NCI-H460 (cell line): ENCODE measurements around the gene CMC4. TPM values are rescaled to one million over a fixed set of nuclear protein-coding genes. Genes with fewer than 3 reads are reported as not detected.
A peak's percentile ranks its signal among the peaks of the same experiment; 100 is the strongest.

ENCODE experiments used
- DNase-seq: peaks from one replicate; pipeline ENCODE4 v3.0.0-alpha.2; 2016; ENCODE audit warnings: low read depth; ENCODE audit errors: extremely low read depth
- total RNA-seq: library from RNA; depleted of rRNA; stranded (reverse); fragments of >200 nt; shearing (Covaris generic); gene quantifications from 2 replicates; pipeline ENCODE4 v1.2.3, GENCODE V29; 2014

Gene CMC4
- total RNA-seq, 1 experiment from 2014 or later = 28.1 TPM

DNA sequence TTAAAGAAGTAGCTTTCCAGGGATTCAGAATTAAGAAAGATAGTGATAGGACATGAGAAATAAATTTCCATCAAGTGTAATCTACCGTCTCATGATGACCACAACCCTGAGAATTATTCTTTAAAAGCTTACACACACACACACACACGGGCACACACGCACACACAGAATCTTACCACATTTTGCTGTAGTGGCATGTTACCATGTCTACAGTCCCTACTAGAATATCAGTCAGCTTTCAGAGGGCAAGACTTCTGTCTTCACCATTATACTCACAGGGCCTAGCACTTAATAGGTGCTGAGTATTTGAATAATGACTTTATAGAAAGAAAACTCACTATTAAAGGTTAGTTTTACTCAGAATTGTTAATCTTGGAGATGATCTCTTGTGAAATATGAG is 15.4 kb downstream of the CMC4 start:
- DNase-seq = no peak

DNA sequence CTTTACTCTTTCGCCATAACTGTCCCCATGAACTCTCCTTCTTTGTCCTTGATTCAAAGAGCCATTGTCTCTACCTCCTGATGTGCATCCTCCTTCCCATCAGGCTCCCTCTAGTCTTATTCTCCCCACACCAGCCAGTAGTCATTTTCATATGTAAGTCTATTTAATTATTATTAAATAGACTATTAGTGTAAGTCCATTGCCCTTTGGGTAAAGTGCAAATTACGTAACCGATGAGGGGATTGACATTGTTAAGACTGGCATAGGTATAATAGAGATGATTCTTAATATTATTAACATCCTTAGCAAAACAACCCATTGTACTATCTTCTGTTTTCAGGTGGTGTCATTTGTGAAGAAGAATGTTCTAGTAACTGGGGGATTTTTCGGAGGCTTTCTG is 16.7 kb downstream of the CMC4 start:
- DNase-seq = no peak

DNA sequence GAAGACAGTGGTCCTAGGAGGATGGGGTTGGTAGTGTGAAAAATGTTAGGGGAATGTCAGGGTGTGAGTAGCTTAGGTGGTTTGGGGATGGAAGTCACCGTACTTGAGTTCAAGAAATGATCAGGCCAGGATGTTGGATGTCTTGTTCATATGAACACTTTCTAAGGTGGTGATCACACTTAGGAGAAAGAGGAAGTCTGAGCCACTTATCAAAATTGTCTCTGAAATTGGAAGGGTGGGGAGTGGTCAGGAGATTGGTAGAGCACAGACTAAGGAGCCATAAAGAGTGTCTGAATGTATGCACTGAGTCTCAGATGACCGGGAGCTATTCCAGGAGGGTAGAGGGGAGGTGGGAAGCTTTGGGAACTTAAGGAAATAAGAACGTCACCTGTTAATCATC is 17.3 kb downstream of the CMC4 start:
- no peak for DNase-seq

DNA sequence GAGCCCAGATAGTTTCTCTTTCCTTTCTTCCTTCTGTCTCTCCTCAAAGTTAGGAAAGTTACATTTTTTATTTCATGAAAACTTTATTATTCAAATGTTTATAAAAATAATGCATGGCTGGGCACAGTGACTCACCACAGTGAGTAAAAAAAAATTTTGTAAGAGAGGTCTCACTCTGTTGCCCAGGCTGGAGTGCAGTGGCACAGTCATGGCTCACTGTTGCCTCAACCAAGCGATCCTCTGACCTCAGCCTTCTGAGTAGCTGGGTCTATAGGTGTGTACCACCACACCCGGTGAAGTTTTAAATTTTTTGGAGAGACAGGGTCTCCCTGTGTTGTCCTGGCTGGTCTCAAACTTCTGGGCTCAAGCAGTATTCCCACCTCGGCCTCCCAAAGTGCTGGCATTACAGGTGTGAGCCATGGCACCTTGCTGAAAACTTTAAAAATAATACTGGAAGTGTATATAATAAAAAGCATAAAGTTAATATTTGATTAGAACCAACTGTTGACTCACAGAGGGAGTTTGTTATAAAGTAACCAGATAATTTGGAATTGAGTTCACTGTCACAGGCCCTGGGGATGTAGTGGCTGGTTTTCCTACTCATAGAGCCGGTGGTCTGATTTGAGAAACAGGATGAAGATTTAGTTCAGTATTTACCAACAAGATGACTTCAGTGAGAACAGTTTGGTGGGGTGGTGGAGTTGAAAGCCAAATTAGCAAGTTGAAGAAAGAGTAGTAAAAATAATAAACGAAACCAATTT is 18.0 kb downstream of the CMC4 start:
- DNase-seq = no peak

DNA sequence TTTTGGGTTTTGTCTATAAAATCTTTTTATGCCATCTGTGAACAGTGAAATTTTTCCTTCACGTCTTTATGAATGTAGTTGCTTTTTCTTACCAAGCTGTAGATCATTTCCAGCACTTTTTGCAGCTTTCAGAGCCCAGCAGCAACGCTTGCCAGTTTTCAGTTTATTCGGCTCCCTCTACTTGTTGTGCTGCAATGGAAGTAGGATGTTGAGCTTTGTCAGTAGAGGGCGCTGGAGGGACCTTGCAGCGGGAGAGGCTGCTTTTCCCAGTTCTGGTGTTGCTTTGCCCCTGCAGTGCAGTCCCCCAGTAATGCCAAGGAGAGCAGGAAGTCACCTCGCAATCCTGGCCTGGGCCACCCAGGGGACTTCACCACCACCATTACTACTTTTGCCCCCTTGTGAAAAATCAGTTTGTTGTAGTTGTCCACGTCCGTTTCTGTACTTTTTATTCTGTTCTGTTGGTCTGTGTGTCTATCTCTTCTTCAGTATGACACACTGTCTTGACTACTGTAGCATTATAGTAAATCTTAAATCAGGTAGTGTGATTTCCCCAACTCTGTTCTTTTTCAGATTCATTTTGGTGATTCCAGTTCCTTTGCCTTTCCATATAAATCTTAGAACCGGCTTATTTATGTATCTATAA is 21.8 kb downstream of the CMC4 start:
- peak; percentile 51 for DNase-seq

DNA sequence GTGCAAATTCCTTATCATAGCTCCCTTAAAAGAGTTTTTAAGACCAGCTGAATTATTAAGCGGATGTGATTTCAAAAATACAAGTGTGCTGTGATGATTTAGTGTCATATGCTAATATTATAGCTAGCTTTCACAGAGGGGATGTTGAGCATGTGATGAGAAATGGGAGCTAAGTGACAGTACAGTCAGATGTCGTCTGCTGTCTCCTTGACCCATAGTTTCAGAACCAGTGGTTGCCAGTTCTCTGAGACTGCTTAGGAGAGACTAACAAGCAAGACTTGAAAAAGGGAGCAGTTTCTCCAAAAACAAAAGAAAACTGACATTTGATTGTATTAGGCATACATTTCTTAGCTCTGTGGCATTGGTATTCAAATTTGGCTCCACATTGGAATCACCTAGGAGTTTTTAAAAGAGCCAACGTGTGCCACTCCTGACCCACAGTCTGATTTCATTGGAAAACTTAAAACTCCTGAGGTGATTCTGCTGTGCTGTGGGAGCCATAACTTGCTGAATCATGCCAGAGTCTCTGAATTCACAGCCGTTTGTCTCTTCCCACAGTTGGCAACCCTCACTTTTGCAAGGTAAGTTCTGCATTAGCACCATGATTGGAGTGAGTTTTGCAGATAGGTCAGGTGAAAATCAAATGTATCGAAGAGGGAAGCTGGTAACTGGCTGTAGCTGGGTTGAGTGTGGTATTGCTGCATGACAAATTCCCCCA is 24.0 kb downstream of the CMC4 start:
- DNase-seq = no peak

DNA sequence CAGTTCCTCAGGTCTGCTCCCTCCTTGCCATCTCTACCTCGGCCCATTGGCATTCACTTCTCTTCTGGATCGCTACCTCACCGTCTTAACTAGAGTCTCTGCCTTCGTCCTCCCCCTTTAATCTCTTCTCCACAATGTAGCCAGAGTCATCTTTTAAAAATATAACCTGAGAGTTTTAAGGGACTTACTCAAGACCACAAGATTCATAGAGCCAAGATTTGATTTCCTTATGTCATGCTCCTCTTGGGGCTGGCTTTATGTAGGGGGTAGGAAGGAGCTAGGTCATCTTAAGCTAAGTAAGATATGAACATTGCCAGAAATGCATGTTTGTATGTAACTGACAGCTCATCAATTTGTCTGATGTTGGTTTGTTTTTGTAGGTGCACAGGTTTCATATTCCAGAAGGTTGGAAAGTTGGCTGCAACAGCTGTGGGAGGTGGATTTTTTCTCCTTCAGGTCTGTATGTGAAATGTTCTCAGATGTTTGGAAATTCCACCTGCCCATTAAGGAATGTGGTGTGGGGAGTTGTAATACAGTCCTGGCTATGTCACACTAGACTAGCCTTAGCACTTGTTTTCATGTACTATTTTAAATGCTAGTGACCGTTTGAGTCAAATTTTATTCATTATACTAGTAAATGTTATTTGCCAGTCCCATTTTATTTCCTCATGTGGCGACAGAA is 24.7 kb downstream of the CMC4 start:
- no peak for DNase-seq

DNA sequence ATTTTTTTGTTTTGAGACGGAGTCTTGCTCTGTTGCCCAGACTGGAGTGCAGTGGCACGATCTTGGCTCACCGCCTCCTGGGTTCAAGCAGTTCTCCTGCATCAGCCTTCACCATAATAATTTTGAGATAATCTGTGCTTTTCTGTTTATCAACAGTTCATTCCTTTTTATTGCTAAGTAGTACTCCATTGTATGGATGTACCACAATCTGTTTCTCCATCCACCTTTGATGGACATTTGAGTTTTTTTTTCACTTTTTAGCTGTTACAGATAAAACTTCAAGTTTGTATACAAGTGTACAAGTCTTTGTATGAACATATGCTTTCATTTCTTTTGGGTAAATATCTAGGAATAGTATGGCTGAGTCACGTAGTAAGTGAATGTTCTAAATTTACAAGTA is 35.2 kb downstream of the CMC4 start:
- no peak for DNase-seq

DNA sequence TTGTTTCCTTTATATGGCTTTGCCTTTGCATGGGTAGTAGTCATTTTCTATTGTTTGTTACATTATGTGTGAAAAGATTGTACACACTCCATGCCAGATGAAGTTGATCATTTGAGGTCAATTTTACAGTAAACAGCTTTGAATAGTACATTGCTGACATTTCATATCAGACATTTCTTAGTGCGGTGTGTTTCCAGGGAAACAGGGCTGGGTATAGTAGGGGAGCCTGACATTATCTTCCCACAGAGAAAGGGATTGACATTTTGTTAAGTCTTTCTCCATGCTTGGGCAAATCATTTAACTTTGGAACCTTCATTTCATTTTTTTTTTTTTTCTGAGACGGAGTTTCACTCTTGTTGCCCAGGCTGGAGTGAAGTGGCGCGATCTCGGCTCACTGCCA is 39.3 kb downstream of the CMC4 start:
- no peak for DNase-seq

DNA sequence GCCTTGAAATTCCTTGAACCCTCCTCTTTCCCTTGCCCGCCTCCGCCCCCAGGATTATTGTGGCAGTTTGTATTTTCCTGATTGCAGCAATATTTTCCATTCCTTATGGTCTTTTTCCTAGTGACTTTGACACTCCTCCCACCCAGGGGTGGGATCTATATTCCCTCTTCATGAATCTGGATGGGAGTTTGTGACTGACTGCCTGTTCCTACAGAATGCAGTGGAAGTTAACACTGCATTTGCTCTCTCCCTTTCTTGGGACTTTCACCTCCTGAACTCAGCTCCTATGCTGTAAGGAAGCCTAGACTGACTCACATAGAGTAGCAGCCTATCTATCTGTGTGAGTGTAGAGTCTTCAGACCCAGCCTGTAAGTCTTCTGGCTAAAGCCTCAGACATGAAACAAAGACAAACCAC is 42.1 kb downstream of the CMC4 start:
- DNase-seq = peak; percentile 22

DNA sequence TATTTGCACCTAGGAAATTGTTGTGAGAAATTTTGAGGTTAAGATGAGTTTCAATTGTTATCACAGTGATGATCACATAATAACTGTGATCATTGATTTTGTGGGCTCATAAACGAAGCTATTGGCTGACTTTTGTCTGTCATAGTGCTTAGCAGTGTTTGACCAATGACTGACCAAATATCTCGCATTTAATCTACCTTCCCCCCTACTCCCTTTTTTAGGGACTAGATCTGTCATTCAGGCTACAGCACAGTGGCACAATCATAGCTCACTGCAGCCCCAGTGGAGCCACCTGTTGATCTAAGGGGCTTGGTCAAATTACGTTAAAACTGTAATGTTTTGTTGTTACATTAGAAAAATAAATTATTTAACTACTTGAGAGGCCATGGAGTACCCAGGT is 42.8 kb downstream of the CMC4 start:
- DNase-seq = no peak

DNA sequence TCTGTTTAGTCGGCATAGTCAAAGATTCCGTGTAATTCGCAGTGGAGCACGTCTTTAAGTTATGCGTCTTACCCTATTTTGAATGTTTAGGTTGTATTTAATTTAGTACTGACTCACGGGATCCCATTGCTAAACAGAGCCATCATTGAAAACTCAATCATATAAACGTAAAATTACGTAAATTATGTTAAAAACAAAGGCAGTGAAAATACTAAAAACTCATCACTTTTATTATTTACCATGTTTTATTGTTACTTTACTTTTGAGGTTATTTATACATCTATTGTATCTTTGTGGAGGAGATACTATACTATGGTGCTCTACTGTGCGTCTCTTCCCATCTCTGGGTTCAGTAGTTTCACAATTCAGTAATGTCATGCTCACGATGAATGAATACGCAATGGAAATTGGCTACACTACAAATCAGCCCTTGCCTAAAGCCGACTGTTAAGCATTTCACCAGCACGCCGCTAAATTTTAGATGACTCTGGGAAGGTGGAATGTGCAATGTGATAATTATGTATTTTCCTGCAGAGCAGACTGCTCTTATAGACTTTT is 43.3 kb downstream of the CMC4 start:
- DNase-seq = peak; percentile 66

DNA sequence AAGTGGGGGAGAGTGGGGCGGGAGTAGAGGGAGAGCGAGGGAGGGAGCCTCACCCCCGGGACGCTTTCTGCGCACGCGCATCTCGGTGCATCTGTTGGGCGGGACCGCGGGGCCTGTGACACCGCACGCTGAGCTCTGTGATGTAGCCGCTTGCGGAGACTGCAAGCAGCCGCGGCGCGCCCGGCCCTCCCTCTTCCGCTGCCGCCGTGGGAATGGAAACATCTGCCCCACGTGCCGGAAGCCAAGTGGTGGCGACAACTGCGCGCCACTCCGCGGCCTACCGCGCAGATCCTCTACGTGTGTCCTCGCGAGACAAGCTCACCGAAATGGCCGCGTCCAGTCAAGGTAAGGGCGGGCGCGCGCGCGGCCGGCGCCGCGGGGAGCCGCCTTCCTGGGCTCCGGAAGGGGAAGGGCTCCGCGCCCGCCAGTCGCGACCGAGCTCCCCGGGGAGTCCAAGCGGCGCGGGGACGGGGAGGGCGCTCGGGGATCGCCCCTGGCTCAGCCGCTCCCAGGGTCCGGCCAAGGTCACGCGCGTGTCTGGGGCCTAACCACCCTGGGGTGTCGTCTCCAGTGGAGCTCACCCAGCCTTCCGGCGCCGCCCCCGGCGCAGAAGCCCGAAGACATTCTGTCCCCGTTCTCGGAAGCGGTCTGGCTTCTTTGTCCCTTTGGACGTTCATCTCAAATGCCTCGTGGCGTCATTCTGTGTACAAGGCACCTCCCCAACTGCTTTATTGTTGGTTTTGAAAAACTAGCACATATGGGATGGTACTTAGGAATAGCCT is 44.0 kb downstream of the CMC4 start, which contains the start of gene FUNDC2:
Gene FUNDC2 (plus strand): TSS at position 118 of the 782 bp plus-strand sequence. CDS start 95 bp downstream, at position 213.
- peak; percentile 93 for DNase-seq

DNA sequence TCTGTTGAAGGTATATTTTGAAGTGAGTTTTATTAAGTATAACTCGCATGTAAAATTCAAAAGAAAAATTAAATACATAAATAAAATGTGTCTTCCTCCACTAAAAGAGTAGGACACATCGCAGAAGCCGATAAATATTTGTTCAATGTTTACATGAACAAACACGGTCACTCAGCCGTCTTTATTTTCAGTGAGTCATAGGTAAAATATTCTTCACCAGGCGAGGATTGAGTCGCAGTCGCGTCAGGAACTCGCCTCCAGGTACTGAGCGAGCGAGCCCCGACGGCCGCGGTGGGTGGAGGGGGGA is 44.6 kb downstream of the CMC4 start:
- DNase-seq = no peak

DNA sequence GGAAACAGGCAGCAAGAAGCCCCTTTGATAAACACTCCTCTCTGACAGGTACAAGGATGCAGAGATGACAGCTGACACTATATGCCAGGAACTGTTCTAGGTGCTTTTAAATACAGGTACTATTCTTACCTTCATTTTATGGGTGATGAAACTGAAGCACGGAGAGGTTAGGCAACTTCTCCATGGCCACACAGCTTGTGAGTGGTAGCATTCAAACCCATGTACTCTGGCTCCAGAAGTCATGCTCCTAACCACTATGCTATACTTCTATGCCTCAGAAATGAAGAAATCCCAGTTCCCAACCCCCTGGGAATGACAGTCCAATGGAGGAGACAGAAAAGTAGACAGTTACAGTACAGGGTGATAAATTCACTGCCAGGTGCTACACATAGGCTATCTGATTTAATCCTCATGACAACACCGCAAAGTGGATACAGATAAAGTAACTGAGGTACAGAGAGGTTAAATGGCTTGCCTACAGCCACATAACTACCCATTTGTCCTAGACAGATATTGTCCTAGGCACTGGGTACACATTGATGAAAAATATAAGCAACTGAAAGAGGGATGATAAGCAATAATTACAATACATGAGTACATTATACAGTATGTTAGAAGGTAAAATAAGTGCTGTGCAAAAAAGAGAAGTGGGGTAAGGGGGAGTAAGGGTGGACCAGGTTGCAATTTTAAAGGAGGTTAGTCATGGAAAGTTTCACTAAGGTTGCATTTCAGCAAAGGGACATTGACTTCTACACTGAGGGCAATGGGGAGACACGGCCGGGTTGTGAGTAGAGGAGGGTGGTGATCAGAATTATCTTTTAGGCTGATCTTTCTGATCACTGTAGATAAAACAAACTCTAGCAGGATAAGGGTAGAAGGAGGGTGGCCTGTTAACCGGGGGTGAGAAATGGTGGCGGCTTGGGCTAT is 46.8 kb downstream of the CMC4 start:
- no peak for DNase-seq

DNA sequence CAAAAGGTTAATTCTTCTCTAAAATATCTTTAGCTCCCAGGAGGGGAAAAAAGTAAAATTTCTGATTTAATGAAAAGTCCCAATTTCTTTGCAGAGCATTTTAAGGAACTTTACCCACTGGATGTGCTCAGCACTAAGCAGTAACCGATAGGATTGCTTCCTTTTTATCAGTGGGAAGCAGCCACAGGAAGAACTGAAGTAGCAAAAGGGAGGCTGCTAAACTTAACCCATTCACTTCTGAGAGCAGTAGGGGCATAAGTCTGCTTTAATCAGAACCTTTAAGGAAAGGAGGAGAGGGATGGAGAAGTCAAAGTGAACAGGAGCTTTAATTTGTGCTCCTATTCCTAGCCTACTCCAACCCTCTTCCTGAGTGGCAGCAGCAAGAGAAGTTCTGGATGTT is 48.4 kb downstream of the CMC4 start, which contains the start of gene F8:
Gene F8 (minus strand): TSS at position 139 of the 400 bp plus-strand sequence. CDS start 171 bp downstream, outside the sequence.
- DNase-seq = no peak

DNA sequence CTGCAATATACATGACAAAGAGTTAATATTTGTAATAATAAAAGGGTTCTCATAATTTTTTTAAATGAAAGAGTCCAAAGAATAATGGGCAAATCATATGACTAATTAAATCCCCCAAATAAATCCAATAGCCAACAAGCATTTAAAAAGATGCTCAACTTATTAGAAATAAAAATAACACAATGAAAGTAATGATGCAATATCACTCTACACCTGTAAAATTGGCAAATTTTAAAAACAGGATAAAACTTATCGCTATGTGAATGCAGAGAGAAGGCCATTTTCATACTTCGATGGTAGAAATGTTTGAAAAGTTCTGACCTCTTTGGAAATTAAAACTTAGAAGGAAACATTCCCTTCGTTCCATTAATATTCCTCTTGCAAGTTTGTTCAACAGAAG is 50.3 kb downstream of the CMC4 start:
- DNase-seq = no peak
